BE2C (cell line): ENCODE measurements around the gene GAP43.

Experiments used
- DNase-seq: peaks from one replicate; pipeline ENCODE4 v3.0.0-alpha.2; 2020
- H3K27me3 ChIP-seq: fragments of 250-450 bp; sonication (Bioruptor Pico); 2 replicates; pipeline ENCODE4 v1.5.1; 2020; ENCODE audit warnings: mild to moderate bottlenecking
- H3K36me3 ChIP-seq: fragments of 250-450 bp; sonication (Bioruptor Pico); 2 replicates; pipeline ENCODE4 v1.5.1; 2020; ENCODE audit warnings: mild to moderate bottlenecking
- H3K4me1 ChIP-seq: fragments of 250-450 bp; sonication (Bioruptor Pico); 2 replicates; pipeline ENCODE4 v1.5.1; 2020
- H3K4me3 ChIP-seq: 2 replicates; pipeline ENCODE4 v1.5.1; 2011; ENCODE audit warnings: low read depth, low read length
- H3K9me3 ChIP-seq: fragments of 250-450 bp; sonication (Bioruptor Pico); 2 replicates; pipeline ENCODE4 v1.5.1; 2020
- CTCF ChIP-seq: IDR thresholded peaks from 2 replicates; pipeline ENCODE4 v1.5.1; 2012; ENCODE audit warnings: mild to moderate bottlenecking, low read depth, low read length

Gene GAP43

DNA sequence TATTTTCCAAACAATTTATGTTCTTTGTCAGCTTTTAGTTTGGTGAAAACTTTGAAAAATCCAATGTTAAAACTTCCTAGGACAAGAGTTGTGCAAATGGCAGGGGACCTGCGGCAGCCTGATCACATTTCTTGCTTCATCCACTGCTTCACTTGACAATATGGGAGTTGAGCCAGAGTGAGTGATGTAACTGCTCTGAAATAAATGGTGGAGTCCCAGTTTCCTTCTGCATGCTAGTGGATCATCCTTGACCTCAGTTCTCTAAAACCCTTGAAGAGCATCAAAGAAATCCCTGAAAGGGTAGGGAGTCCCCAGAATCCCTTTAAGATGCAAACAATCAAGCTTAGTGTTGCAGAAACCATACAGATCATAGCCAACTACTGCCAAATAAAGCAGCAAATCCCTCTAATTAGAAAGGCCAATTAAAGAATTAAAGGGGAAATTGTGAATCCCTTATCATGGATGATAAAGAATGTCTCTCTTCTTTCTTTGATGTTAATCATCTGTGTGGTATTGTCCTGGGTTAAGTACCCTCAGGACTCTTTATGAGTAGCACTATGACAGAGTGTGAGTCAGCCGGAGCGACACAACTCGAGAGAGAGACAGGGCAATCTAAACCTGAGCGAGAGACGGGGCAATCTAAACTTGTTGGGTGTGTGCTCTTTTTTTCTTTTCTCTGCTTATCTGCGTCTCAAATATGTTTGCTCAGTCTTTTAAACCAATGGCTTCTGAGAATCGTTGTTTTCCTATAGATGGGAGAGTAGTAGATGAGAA, 41.8 kb upstream of the GAP43 start:
- H3K4me3 ChIP-seq = no peak overlapping the region
- peak; percentile 9 for DNase-seq
- no peaks in the 10 kb centered on the region for H3K27me3 ChIP-seq

GRCh38 chr3:115588201-115589115, 34.9 kb upstream of the GAP43 start:
- DNase-seq = no peak
- TF ChIP-seq CTCF = no peak
- Histone ChIP-seq H3K4me1 (peaks cover 18% of the 10 kb centered on the region), H3K36me3 (no peaks in the 10 kb centered on the region), H3K4me3 (no peak overlapping the region), H3K27me3 (no peaks in the 10 kb centered on the region), H3K9me3 (no peaks in the 10 kb centered on the region)

More for the DNA sequence above, 41.8 kb upstream of the GAP43 start:
- Histone ChIP-seq H3K4me1 (peaks cover 24% of the 10 kb centered on the region), H3K36me3 (no peaks in the 10 kb centered on the region), H3K9me3 (no peaks in the 10 kb centered on the region)
- no peak for TF ChIP-seq CTCF

GRCh38 chr3:115590873-115591272, 32.4 kb upstream of the GAP43 start:
- no peak for TF ChIP-seq CTCF

DNA sequence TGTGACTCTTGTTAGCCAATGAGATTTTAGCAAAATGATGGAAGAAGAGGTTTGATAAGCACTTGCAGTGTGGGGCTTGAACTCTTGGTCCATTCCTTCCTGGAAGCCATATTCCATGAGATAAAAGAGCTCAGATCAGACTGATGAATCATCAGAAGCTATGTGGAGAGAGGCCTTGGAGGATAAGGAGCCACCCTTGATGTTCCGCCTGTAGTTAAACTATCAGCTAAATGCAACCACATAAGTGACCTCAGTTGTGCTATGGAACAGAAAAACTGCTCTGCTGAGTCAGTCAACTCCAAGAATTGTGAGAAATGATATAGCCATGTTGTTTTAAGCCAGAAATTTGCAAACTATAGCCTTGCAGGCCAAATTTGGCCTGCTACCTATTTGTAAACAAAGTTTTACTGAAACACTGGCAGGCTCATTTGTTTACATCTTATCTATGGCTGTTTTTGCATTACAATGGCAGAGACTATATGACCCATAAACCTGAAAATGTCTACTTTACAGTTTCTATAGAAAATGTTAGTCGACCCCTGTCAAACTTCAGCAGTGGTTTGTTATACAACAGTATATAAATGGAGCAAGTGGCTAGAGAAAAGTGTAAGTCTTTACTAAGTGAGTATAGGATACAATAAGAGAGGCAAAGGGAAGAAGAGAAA, 27.6 kb upstream of the GAP43 start:
- Histone ChIP-seq H3K4me3 (no peak overlapping the region), H3K27me3 (no peaks in the 10 kb centered on the region), H3K36me3 (no peaks in the 10 kb centered on the region), H3K4me1 (no peaks in the 10 kb centered on the region), H3K9me3 (no peaks in the 10 kb centered on the region)
- TF ChIP-seq CTCF = no peak
- DNase-seq = no peak

More at GRCh38 chr3:115590873-115591272, 32.4 kb upstream of the GAP43 start:
- Histone ChIP-seq H3K27me3 (no peaks in the 10 kb centered on the region), H3K9me3 (no peaks in the 10 kb centered on the region), H3K4me3 (no peak overlapping the region), H3K36me3 (no peaks in the 10 kb centered on the region), H3K4me1 (peaks cover 18% of the 10 kb centered on the region)
- DNase-seq = no peak

GRCh38 chr3:115598216-115598615, 25.1 kb upstream of the GAP43 start:
- H3K4me3 ChIP-seq = no peak overlapping the region
- no peaks in the 10 kb centered on the region for H3K9me3 ChIP-seq
- no peaks in the 10 kb centered on the region for H3K36me3 ChIP-seq
- no peak for DNase-seq
- no peaks in the 10 kb centered on the region; the same call in 1 of the 2 replicates for H3K4me1 ChIP-seq
- no peak for TF ChIP-seq CTCF
- no peaks in the 10 kb centered on the region for H3K27me3 ChIP-seq
